Nephron progenitor cell (in vitro differentiated cells): ENCODE data around the gene CACNA1D.

Experiments
- DNase-seq: peaks from one replicate; pipeline ENCODE4 v3.0.0; 2021
- H3K27ac Mint-ChIP-seq: 2 replicates; pipeline ENCODE4 v1.8.0; 2021; ENCODE audit warnings: mild to moderate bottlenecking, moderate library complexity, mixed read lengths
- H3K27me3 Mint-ChIP-seq: 2 replicates; pipeline ENCODE4 v1.8.0; 2021; ENCODE audit warnings: mild to moderate bottlenecking, low read depth, mixed read lengths; ENCODE audit not compliant: poor library complexity
- H3K36me3 Mint-ChIP-seq: 2 replicates; pipeline ENCODE4 v1.8.0; 2021; ENCODE audit warnings: low read depth, mixed read lengths
- H3K4me1 Mint-ChIP-seq: 2 replicates; pipeline ENCODE4 v1.8.0; 2021; ENCODE audit warnings: mixed read lengths
- H3K4me3 Mint-ChIP-seq: 2 replicates; pipeline ENCODE4 v1.8.0; 2021; ENCODE audit warnings: mild to moderate bottlenecking, moderate library complexity, mixed read lengths
- H3K9me3 Mint-ChIP-seq: 2 replicates; pipeline ENCODE4 v1.8.0; 2021; ENCODE audit warnings: mild to moderate bottlenecking, moderate library complexity, mixed read lengths
- CTCF ChIP-seq: fragments of 200-600 bp; sonication (generic); IDR thresholded peaks from 2 replicates; pipeline ENCODE4 v1.5.0; 2021; ENCODE audit warnings: antibody characterized with exemption

Gene CACNA1D

GRCh38 chr3:53641397-53641796 lies 147.0 kb downstream of the CACNA1D start:
- H3K27ac Mint-ChIP-seq = no peak overlapping the region
- H3K27me3 Mint-ChIP-seq = peaks cover 21% of the 10 kb centered on the region
- DNase-seq = no peak
- TF ChIP-seq CTCF = no peak
- H3K36me3 Mint-ChIP-seq = no peaks in the 10 kb centered on the region
- H3K4me3 Mint-ChIP-seq = no peak overlapping the region
- H3K4me1 Mint-ChIP-seq = no peaks in the 10 kb centered on the region
- no peaks in the 10 kb centered on the region for H3K9me3 Mint-ChIP-seq

DNA sequence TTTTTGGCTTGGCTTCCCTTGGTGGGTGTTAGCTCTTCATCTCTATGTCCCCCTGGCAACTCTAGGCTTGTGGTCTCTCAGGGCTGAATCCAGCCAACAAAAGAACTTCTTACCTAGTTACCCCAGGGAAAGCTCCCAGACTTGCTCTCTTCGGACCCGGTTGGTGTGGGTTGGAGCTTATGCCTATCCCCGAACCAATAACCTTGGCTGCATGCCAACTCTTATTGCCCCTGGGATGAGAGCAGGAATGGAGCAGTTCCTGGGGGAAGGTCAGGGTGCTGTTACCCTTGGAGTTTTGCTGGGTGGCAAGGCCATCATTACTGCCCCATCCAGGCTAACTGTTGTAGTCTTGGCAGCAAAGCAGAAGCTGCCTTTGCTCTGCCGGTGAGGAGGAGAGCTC lies 147.8 kb downstream of the CACNA1D start:
- no peaks in the 10 kb centered on the region for H3K9me3 Mint-ChIP-seq
- no peak overlapping the region for H3K27ac Mint-ChIP-seq
- no peak overlapping the region for H3K4me3 Mint-ChIP-seq
- no peaks in the 10 kb centered on the region for H3K4me1 Mint-ChIP-seq
- no peak for DNase-seq
- no peaks in the 10 kb centered on the region for H3K36me3 Mint-ChIP-seq
- H3K27me3 Mint-ChIP-seq = peaks cover 24% of the 10 kb centered on the region
- TF ChIP-seq CTCF = no peak

GRCh38 chr3:53643757-53644156 lies 149.3 kb downstream of the CACNA1D start:
- peaks cover 25% of the 10 kb centered on the region for H3K27me3 Mint-ChIP-seq
- H3K4me1 Mint-ChIP-seq = no peaks in the 10 kb centered on the region
- H3K36me3 Mint-ChIP-seq = no peaks in the 10 kb centered on the region
- H3K9me3 Mint-ChIP-seq = no peaks in the 10 kb centered on the region
- H3K27ac Mint-ChIP-seq = no peak overlapping the region
- H3K4me3 Mint-ChIP-seq = no peak overlapping the region
- DNase-seq = no peak
- TF ChIP-seq CTCF = no peak

DNA sequence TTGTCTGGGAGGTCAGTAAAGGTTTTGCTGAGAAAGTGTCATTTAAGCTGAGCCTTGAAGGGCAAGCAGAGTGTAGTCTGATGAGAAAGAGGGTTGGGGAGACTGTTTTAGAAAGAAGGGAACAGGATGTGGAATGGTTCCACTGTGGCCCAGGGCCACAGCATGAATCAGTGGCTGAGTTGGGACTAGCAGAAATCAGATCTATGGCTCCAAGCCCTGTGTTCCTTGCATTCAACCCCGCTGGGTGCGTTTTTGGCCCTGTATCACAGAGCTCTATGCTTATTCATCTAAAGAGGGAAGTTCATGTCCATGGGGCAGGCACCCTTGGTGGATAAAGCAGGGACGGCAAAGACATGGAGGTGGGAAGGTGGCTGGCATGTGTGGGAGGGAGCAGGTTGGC lies 151.3 kb downstream of the CACNA1D start:
- H3K4me3 Mint-ChIP-seq = no peak overlapping the region
- no peak for TF ChIP-seq CTCF

DNA sequence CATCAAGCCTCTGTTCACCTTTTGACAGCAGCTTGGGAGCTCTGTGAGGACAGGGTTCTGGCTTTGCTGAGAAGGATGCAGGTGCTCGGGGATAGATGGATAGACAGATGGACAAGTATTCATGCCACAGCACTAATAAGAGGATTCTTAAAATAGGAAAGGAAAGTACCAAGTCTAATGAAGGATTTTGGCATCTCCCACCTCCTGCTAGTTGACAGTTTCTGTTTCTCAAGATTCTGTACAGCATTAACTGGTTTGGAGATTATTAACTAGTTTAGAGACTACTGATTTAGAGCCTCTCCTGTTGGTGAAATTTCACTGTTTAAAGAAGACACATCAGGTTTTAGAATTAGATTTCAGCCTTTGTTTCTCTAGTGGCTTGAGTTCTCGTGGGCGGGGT lies 152.3 kb downstream of the CACNA1D start:
- Mint-ChIP-seq H3K27me3 (peaks cover 19% of the 10 kb centered on the region), H3K4me1 (no peaks in the 10 kb centered on the region), H3K9me3 (no peaks in the 10 kb centered on the region), H3K4me3 (no peak overlapping the region), H3K36me3 (no peaks in the 10 kb centered on the region), H3K27ac (no peak overlapping the region)
- TF ChIP-seq CTCF = no peak
- DNase-seq = no peak

More for the DNA sequence above, 151.3 kb downstream of the CACNA1D start:
- H3K27me3 Mint-ChIP-seq = peaks cover 21% of the 10 kb centered on the region
- no peaks in the 10 kb centered on the region for H3K4me1 Mint-ChIP-seq
- no peaks in the 10 kb centered on the region for H3K9me3 Mint-ChIP-seq
- DNase-seq = no peak
- no peak overlapping the region for H3K27ac Mint-ChIP-seq
- H3K36me3 Mint-ChIP-seq = no peaks in the 10 kb centered on the region

GRCh38 chr3:53649816-53650215 lies 155.4 kb downstream of the CACNA1D start:
- Mint-ChIP-seq H3K27me3 (peaks cover 19% of the 10 kb centered on the region), H3K4me3 (no peak overlapping the region), H3K9me3 (peaks cover 26% of the 10 kb centered on the region), H3K27ac (no peak overlapping the region), H3K36me3 (no peaks in the 10 kb centered on the region), H3K4me1 (no peaks in the 10 kb centered on the region)
- no peak for DNase-seq
- no peak for TF ChIP-seq CTCF
